Chondrocyte (in vitro differentiated cells): ENCODE data around the gene CNOT6. TPM values are rescaled to one million over a fixed set of nuclear protein-coding genes. Genes with fewer than 3 reads are reported as not detected.

ENCODE experiments used
- DNase-seq: peaks from one replicate; pipeline ENCODE4 v3.0.0; 2021; ENCODE audit warnings: mixed read lengths, low spot score
- H3K27ac Mint-ChIP-seq: one replicate; pipeline ENCODE4 v1.8.0; 2021; ENCODE audit warnings: mild to moderate bottlenecking, moderate library complexity, mixed read lengths; ENCODE audit not compliant: unreplicated experiment
- H3K27me3 Mint-ChIP-seq: 2 replicates; pipeline ENCODE4 v1.8.0; 2021; ENCODE audit warnings: low read depth, mixed read lengths
- H3K36me3 Mint-ChIP-seq: 2 replicates; pipeline ENCODE4 v1.8.0; 2021; ENCODE audit warnings: low read depth, mixed read lengths
- H3K4me1 Mint-ChIP-seq: 2 replicates; pipeline ENCODE4 v1.8.0; 2021; ENCODE audit warnings: low read depth, mild to moderate bottlenecking, mixed read lengths
- H3K4me3 Mint-ChIP-seq: one replicate; pipeline ENCODE4 v1.8.0; 2021; ENCODE audit warnings: mild to moderate bottlenecking, moderate library complexity, mixed read lengths; ENCODE audit not compliant: unreplicated experiment
- H3K9me3 Mint-ChIP-seq: 2 replicates; pipeline ENCODE4 v1.8.0; 2021; ENCODE audit warnings: low read depth, mixed read lengths
- CTCF ChIP-seq: fragments of 200-600 bp; sonication (generic); IDR thresholded peaks from 2 replicates; pipeline ENCODE4 v1.5.0; 2021; ENCODE audit warnings: antibody characterized with exemption, mild to moderate bottlenecking, moderate library complexity
- total RNA-seq: library from RNA; stranded (reverse); gene quantifications from 3 replicates; pipeline ENCODE4 v1.2.1, GENCODE V29; 2021

Gene CNOT6
- total RNA-seq, 1 donor from 2014 or later, result 24.7 TPM

- no peak for TF ChIP-seq CTCF
- Mint-ChIP-seq H3K4me1 (no peaks in the 10 kb centered on the region), H3K4me3 (no peak overlapping the region), H3K27me3 (no peaks in the 10 kb centered on the region), H3K9me3 (no peaks in the 10 kb centered on the region), H3K36me3 (no peaks in the 10 kb centered on the region), H3K27ac (no peak overlapping the region)
- DNase-seq, result no peak
These were observed 114.6 kb downstream of the CNOT6 start for GRCh38 chr5:180608572-180609310.

GRCh38 chr5:180609386-180609785, 115.2 kb downstream of the CNOT6 start:
- H3K27me3 Mint-ChIP-seq, result no peaks in the 10 kb centered on the region
- no peaks in the 10 kb centered on the region for H3K9me3 Mint-ChIP-seq
- no peak overlapping the region for H3K4me3 Mint-ChIP-seq
- no peak for DNase-seq
- no peak overlapping the region for H3K27ac Mint-ChIP-seq
- H3K4me1 Mint-ChIP-seq, result no peaks in the 10 kb centered on the region
- TF ChIP-seq CTCF, result no peak
- no peaks in the 10 kb centered on the region for H3K36me3 Mint-ChIP-seq

GRCh38 chr5:180609817-180610550, 115.8 kb downstream of the CNOT6 start:
- Mint-ChIP-seq H3K27ac (no peak overlapping the region), H3K4me1 (no peaks in the 10 kb centered on the region)

GRCh38 chr5:180611140-180611850, 117.1 kb downstream of the CNOT6 start:
- Mint-ChIP-seq H3K27ac (no peak overlapping the region), H3K9me3 (no peaks in the 10 kb centered on the region), H3K36me3 (no peaks in the 10 kb centered on the region), H3K4me1 (no peaks in the 10 kb centered on the region), H3K4me3 (no peak overlapping the region), H3K27me3 (no peaks in the 10 kb centered on the region)
- DNase-seq, result no peak
- no peak for TF ChIP-seq CTCF

More at GRCh38 chr5:180609817-180610550, 115.8 kb downstream of the CNOT6 start:
- Mint-ChIP-seq H3K9me3 (no peaks in the 10 kb centered on the region), H3K4me3 (no peak overlapping the region), H3K36me3 (no peaks in the 10 kb centered on the region), H3K27me3 (no peaks in the 10 kb centered on the region)
- TF ChIP-seq CTCF, result no peak
- no peak for DNase-seq

- Mint-ChIP-seq H3K9me3 (no peaks in the 10 kb centered on the region), H3K27me3 (no peaks in the 10 kb centered on the region), H3K27ac (peak overlapping the region; percentile 32), H3K4me3 (no peak overlapping the region), H3K4me1 (no peaks in the 10 kb centered on the region), H3K36me3 (no peaks in the 10 kb centered on the region)
- DNase-seq, result no peak
- no peak for TF ChIP-seq CTCF
These were observed 118.5 kb downstream of the CNOT6 start for GRCh38 chr5:180612683-180613082.
